Ovary (tissue), 9 donors: ENCODE results near the gene SLC17A9. TPM values are rescaled to one million over a fixed set of nuclear protein-coding genes. Genes with fewer than 3 reads are reported as not detected.
"Not testable (repeated sequence)": the region's sequence is repeated elsewhere in the genome, so short reads cannot be mapped to it uniquely, and the experiment has no call there.

Experiments used
- DNase-seq, 5 donors: peaks; one replicate each; pipeline ENCODE4 v3.0.0-alpha.2; 2019 to 2020
- H3K27ac ChIP-seq, 2 donors: fragments of 200-600 bp; one replicate each; pipeline versions ENCODE4 v1.5.1 to v1.8.0; 2019 to 2022
- H3K27me3 ChIP-seq: fragments of 200-600 bp; one replicate; pipeline ENCODE4 v1.8.0; 2022
- H3K36me3 ChIP-seq: fragments of 200-600 bp; sonication (generic); one replicate; pipeline ENCODE4 v1.5.1; 2019
- H3K4me1 ChIP-seq: one replicate; pipeline ENCODE4 v1.8.1; 2013; ENCODE audit warnings: mild to moderate bottlenecking, moderate library complexity; ENCODE audit not compliant: insufficient read depth
- H3K4me3 ChIP-seq: fragments of 200-600 bp; sonication (generic); one replicate; pipeline ENCODE4 v1.5.1; 2017
- H3K9me3 ChIP-seq, 2 donors: fragments of 200-600 bp in 1 of 2; sonication (generic) in 1 of 2; one replicate each; pipeline versions ENCODE4 v1.5.1 to v1.8.1; 2013 to 2019; ENCODE audit warnings: mild to moderate bottlenecking in 1 of 2, moderate library complexity in 1 of 2
- EP300 ChIP-seq: sonication (generic); formaldehyde crosslinking; IDR thresholded peaks from one replicate; pipeline ENCODE4 v1.6.1; 2017; ENCODE audit warnings: antibody characterized with exemption
- POLR2A ChIP-seq: fragments of 450-650 bp; IDR thresholded peaks from one replicate; pipeline ENCODE4 v1.6.1; 2017; ENCODE audit warnings: antibody characterized with exemption, mild to moderate bottlenecking, moderate library complexity
- WGBS, 3 donors: extraction: QIAGEN DNeasy Blood & Tissue Kit in 1 of 3; methylation state at CpG; one replicate each; pipeline versions ENCODE4 v1.1.5 to v1.1.7; 2013 to 2017; 5-methylcytosine and 5-hydroxymethylcytosine counted together
- intact Hi-C, 4 donors: fragments of 100-400 bp; cut with DNase I; formaldehyde crosslinking; loops; one replicate each; pipeline versions ENCODE4 v1.11.0 to v1.15.1; 2022 to 2023
- polyA plus RNA-seq, 2 donors: library from polyadenylated mRNA; stranded (reverse); fragments of 200-250 nt in 1 of 2; fragments of 350-450 nt in 1 of 2; fragmentation: Illumina TruSeq in 1 of 2; extraction: RNeasy Lipid Tissue Mini Kit (QIAGEN cat#74804) in 1 of 2; gene quantifications; one replicate each; pipeline ENCODE4 v1.2.3, GENCODE V29; 2013 to 2014
- total RNA-seq, 7 donors: library from RNA; depleted of rRNA in 2 of 7; stranded (reverse); fragments of >200 nt in 2 of 7; fragmentation: NEBNext Ultra II Directional in 3 of 7; extraction: Animal tissue kit (Norgen Biotek cat#: 25700) in 3 of 7; gene quantifications; one replicate each; pipeline versions ENCODE4 v1.1.0 to v1.2.4, GENCODE V29; 2016 to 2023
- TF ChIP-seq, protein P1 (sequence below), 3 donors: fragments of 450-650 bp in 2 of 3; fragments of 200-600 bp in 1 of 3; IDR thresholded peaks; one replicate each; pipeline versions ENCODE4 v1.5.1 to v1.8.0; 2016 to 2022; ENCODE audit warnings: antibody characterized with exemption in 3 of 3, mild to moderate bottlenecking in 1 of 3
- donor health status: DM: no; HTN: no; CAD: no; lungs with moderate emphysema.
- donor health status: DM: no; HTN: no; CAD: no.
- donor health status: Bipolar disorder and iron deficiency.
- donor health status: DM: yes; HTN: yes; CAD: no.
- donor health status: DM: no; HTN: no; CAD: no.
- donor health status: DM: yes; HTN: yes; CAD: no.

Gene SLC17A9
- total and polyA plus RNA-seq, 9 donors: 0.68 to 7.7 (median 4.7) TPM

DNA sequence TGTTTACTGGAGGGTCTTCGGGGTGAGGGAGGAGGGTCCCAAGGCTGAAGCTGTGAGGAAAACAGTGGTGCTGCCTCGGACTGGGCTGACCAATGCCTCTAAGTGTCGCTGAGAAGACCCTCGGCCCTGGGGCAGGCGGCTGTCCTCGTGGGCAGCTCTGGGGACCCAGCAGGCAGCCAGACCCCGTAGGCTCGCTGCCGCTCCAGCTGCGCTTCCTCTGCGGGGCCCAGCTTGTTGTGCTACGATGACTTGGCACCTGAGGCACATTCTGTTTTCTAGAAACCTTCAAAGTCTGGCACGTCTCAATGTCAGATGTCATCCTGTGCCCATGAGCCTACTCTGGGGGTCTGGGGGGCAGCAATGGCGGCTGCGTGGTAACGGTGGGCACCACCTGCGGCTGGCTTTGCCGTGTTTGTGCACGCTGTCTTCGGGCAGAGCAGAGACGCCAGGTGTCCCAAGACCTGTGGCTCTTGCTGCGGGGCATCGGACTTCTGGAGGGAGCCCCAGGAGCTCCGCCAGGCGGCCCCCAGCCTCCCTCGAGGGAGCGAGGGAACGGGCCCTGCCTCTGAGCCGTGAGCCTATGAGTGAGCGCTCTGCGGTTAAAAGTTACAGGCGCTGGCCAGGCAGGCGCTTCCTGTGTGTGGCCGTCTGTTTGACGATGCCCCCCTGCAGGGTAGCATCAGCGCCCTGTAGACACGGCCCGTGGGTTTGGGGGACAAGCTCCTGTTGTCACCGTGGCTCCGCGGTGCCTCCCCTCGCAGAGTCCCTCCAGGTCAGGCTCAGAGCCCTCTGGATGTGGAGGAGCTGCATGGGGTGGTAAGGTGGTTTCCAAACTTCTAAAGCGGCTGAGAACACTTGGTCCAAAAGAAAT lies 6.8 kb downstream of the SLC17A9 start:
- WGBS, 3 donors: 71 to 84% (median 79%) methylated on average over 37 to 43 of the region's 43 CpGs
- H3K27me3 ChIP-seq: no peaks in the 10 kb centered on the region
- H3K27ac ChIP-seq: no peak overlapping the region
- intact Hi-C loops: no loop called here
- peaks cover 4% of the 10 kb centered on the region for H3K4me1 ChIP-seq
- H3K36me3 ChIP-seq: no peaks in the 10 kb centered on the region
- TF ChIP-seq POLR2A (no peak), EP300 (no peak)
- TF ChIP-seq, protein P1, sequence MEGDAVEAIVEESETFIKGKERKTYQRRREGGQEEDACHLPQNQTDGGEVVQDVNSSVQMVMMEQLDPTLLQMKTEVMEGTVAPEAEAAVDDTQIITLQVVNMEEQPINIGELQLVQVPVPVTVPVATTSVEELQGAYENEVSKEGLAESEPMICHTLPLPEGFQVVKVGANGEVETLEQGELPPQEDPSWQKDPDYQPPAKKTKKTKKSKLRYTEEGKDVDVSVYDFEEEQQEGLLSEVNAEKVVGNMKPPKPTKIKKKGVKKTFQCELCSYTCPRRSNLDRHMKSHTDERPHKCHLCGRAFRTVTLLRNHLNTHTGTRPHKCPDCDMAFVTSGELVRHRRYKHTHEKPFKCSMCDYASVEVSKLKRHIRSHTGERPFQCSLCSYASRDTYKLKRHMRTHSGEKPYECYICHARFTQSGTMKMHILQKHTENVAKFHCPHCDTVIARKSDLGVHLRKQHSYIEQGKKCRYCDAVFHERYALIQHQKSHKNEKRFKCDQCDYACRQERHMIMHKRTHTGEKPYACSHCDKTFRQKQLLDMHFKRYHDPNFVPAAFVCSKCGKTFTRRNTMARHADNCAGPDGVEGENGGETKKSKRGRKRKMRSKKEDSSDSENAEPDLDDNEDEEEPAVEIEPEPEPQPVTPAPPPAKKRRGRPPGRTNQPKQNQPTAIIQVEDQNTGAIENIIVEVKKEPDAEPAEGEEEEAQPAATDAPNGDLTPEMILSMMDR (IDR thresholded peaks at IDR 0.05): no peak
- no peak overlapping the region for H3K4me3 ChIP-seq
- H3K9me3 ChIP-seq: no peaks in the 10 kb centered on the region
- no peak for DNase-seq

DNA sequence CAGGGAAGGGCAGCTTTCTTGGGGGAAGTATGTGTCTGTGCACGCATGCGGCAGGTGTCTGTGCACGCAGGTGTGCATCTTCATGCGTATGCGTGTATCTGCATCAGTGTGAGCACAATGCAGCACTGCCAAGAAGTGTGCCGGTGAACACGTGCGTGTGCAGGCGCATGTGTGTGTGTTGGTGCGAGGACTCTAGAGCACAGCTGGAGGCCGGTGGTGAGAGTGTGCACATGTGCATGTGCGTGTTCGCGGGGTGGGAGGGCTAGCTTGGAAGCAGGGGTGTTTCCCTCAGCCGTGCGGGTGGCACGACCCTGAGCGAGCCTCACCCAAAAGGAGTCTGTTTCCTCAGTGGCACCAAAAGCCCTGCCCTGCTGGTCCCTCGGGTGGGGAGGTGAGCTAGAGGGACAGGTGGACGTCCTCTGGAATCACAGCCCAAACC lies 7.5 kb downstream of the SLC17A9 start:
- TF ChIP-seq EP300 (no peak), POLR2A (no peak)
- TF ChIP-seq, protein P1 (IDR thresholded peaks at IDR 0.05): no peak
- H3K9me3 ChIP-seq: no peaks in the 10 kb centered on the region
- H3K36me3 ChIP-seq: no peaks in the 10 kb centered on the region
- H3K27ac ChIP-seq: no peak overlapping the region
- H3K27me3 ChIP-seq: no peaks in the 10 kb centered on the region
- H3K4me3 ChIP-seq: no peak overlapping the region
- no peaks in the 10 kb centered on the region for H3K4me1 ChIP-seq
- DNase-seq: no peak
- WGBS, 3 donors: 87 to 90% (median 88%) methylated on average over 20 of the region's 20 CpGs
- intact Hi-C loops: no loop called here

DNA sequence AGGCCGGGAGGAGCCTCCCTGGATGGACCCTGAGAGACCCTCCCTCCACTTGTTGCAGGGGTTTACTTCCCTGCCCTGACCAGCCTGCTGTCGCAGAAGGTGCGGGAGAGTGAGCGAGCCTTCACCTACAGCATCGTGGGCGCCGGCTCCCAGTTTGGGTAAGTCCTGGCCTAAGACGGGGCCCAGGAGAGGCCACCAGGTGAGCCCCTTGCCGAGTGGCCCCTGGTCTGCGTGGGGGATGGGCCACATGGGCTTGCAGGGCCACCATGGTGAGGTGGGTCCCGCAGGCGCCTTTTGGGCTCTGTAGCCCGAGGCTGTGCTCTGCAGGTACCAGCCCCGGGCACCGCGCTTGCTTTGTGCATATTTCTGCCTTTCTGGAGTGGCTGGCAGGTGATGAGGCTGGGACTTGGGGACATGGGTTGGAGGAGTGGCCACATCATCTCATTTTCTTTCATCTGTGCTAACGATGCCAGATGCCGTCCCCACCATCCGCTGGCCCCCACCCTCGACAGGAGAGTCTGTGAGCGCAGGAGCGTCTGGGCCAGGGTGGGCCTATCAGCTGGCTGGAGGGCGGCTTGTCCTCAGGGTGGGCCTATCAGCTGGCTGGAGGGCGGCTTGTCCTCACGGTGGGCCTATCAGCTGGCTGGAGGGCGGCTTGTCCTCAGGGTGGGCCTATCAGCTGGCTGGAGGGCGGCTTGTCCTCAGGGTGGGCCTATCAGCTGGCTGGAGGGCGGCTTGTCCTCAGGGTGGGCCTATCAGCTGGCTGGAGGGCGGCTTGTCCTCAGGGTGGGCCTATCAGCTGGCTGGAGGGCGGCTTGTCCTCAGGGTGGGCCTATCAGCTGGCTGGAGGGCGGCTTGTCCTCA lies 8.2 kb downstream of the SLC17A9 start:
- H3K4me1 ChIP-seq, H3K36me3 ChIP-seq, H3K9me3 ChIP-seq, H3K4me3 ChIP-seq, H3K27ac ChIP-seq, intact Hi-C loops, DNase-seq, H3K27me3 ChIP-seq: not testable (repeated sequence)
- WGBS, 3 donors: 86 to 94% (median 91%) methylated on average over 23 to 24 of the region's 31 CpGs

DNA sequence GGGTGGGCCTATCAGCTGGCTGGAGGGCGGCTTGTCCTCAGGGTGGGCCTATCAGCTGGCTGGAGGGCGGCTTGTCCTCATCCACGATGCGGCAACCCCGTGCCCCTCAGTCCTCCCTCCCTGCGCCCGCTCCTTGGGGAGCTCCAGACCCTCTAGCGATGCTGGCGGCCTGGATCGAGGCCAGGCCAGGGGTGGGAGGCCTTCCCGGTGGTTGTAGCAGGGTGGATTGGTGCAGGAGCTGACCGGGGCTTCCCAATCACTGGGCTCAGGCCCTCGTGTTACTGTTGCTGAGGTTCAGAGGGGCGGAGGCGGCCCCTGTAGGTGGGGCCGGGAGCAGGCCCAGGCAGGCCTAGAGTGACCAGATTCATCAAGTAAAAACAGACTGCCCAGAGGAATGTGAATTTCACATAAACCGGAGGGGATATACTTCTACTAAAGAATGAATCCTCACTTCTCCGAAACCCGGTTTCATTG lies 8.8 kb downstream of the SLC17A9 start:
- TF ChIP-seq POLR2A: no peak
- Histone ChIP-seq H3K4me3 (no peak overlapping the region), H3K4me1 (no peaks in the 10 kb centered on the region), H3K36me3 (no peaks in the 10 kb centered on the region), H3K27ac (no peak overlapping the region), H3K9me3 (no peaks in the 10 kb centered on the region), H3K27me3 (no peaks in the 10 kb centered on the region)
- peak in 1 of 5 donors; percentile 53 for DNase-seq
- intact Hi-C loops: no loop called here
- 66 to 79% (median 69%) methylated on average over 14 to 19 of the region's 19 CpGs for WGBS, 3 donors

DNA sequence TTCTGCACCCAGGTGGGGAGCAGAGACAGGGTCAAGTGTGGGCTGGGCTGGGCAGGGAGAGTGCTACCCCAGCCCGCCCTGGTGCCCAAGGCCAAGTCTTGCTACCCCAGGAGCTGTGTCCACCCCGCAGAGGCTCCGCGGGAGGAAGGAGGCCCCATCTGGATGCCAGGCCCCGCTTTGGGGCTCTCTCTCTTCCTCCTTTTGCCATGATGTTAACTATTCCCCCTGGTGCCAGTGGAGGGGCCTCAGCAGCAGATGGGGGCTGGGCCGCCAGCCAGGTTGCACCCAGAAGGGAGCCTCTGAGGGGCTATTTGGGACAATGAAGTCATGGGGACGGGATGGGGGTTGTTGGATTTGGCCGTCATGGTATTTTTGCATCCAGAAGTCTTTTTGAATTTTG lies 9.3 kb downstream of the SLC17A9 start:
- TF ChIP-seq EP300: no peak
- TF ChIP-seq, protein P1 (IDR thresholded peaks at IDR 0.05): no peak
- no peak for TF ChIP-seq POLR2A
- H3K4me1 ChIP-seq: no peaks in the 10 kb centered on the region
- 89 to 95% (median 93%) methylated on average over 8 of the region's 8 CpGs for WGBS, 3 donors
- H3K4me3 ChIP-seq: no peak overlapping the region
- no peaks in the 10 kb centered on the region for H3K36me3 ChIP-seq
- H3K9me3 ChIP-seq: no peaks in the 10 kb centered on the region
- intact Hi-C loops: no loop called here
- DNase-seq: no peak
- no peaks in the 10 kb centered on the region for H3K27me3 ChIP-seq
- no peak overlapping the region for H3K27ac ChIP-seq
